GM12875 (cell line): ENCODE measurements around the gene TNFRSF18.
A peak's percentile ranks its signal among the peaks of the same experiment; 100 is the strongest.

Experiments used
- H3K4me3 ChIP-seq: one replicate; pipeline ENCODE4 v1.5.1; 2011; ENCODE audit warnings: low read depth, low read length, control low read depth
- TF ChIP-seq, protein P1 (sequence below): IDR thresholded peaks from 2 replicates; pipeline ENCODE4 v1.5.1; 2011; ENCODE audit warnings: low read depth, mild to moderate bottlenecking, control low read depth, inconsistent platforms, low read length, moderate library complexity, borderline replicate concordance; ENCODE audit not compliant: insufficient read depth

The TNFRSF18 gene

GRCh38 chr1:1215080-1215676 lies 8.8 kb upstream of the TNFRSF18 start:
- TF ChIP-seq, protein P1, sequence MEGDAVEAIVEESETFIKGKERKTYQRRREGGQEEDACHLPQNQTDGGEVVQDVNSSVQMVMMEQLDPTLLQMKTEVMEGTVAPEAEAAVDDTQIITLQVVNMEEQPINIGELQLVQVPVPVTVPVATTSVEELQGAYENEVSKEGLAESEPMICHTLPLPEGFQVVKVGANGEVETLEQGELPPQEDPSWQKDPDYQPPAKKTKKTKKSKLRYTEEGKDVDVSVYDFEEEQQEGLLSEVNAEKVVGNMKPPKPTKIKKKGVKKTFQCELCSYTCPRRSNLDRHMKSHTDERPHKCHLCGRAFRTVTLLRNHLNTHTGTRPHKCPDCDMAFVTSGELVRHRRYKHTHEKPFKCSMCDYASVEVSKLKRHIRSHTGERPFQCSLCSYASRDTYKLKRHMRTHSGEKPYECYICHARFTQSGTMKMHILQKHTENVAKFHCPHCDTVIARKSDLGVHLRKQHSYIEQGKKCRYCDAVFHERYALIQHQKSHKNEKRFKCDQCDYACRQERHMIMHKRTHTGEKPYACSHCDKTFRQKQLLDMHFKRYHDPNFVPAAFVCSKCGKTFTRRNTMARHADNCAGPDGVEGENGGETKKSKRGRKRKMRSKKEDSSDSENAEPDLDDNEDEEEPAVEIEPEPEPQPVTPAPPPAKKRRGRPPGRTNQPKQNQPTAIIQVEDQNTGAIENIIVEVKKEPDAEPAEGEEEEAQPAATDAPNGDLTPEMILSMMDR, result no peak
- H3K4me3 ChIP-seq, result no peak overlapping the region

GRCh38 chr1:1213345-1214265 lies 7.2 kb upstream of the TNFRSF18 start, which contains the start of gene TNFRSF4:
Gene TNFRSF4 (minus strand): TSS chr1:1214153. CDS start chr1:1214127, 26 bp downstream.
- peak within 1 kb of the TSS; percentile 31 for H3K4me3 ChIP-seq
- TF ChIP-seq, protein P1, result no peak

DNA sequence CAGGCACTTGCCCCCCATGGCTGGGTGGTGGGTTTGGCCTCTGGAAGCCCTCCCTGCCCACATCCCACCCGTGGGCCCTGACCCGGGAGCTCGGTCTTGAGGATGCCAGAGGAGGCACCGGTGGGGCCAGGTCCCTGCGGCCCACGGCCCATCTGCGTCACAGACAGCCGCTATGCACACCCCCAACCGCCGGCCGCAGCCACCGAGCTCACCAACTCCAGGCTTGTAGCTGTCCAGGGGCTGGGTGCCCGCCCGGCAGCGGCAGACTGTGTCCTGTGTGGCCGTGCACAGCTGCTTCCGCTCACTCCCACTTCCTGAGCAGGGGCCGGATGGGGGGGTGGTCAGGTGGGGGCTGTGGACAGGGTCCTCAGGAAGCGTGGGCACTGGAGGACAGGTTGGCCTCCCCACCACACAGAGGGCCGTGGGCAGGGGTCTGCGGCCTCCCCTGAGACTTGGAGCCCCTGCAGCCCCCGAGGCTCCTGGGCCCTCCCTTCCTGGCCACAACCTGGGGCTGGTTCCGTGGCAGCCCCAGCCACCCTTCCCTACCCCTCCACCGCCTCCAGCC lies 6.5 kb upstream of the TNFRSF18 start:
- H3K4me3 ChIP-seq, result peak overlapping the region; percentile 31
- TF ChIP-seq, protein P1, result no peak

DNA sequence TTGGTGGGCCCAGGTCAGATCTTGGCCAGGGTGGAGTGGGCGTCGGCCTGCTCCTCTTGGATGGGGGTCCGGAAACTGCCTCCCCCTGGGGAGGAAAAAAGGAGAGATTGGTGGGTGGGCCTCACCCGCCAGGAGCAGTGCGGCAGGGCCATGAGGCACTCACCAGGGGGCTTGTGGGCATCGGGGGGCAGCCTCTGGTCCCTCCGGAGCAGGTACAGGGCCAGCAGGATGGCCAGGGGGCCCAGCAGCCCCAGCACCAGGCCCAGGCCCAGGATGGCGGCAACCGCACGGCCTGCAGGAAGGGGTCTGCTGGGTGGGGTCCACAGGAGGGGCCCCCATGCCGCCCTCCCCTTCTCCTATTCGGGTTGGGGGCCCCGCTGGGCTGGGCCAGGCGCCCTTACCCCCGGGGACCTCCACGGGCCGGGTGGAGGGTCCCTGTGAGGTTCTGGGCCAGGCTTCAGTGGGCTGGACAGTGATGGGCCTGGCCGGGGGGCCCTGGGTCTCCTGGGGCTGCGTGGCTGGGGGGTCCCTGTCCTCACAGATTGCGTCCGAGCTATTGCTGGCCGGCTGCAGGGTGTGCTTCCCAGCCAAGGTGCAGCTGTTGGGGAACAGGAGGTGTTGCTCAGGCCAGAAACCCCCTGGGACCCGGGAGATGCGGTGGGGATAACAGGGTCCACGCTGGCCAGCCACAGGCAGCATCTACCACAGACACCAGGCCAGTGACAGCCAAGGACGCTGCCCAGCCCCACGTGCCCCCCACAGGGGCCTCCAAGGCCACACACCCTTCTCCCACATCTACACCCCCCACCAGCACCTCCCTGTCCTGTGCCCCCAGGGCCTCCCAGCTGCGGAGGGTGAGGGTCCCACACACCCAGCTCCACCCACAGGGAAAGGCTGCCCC lies 5.4 kb upstream of the TNFRSF18 start:
- peak overlapping the region; percentile 5 for H3K4me3 ChIP-seq
- TF ChIP-seq, protein P1, result no peak

DNA sequence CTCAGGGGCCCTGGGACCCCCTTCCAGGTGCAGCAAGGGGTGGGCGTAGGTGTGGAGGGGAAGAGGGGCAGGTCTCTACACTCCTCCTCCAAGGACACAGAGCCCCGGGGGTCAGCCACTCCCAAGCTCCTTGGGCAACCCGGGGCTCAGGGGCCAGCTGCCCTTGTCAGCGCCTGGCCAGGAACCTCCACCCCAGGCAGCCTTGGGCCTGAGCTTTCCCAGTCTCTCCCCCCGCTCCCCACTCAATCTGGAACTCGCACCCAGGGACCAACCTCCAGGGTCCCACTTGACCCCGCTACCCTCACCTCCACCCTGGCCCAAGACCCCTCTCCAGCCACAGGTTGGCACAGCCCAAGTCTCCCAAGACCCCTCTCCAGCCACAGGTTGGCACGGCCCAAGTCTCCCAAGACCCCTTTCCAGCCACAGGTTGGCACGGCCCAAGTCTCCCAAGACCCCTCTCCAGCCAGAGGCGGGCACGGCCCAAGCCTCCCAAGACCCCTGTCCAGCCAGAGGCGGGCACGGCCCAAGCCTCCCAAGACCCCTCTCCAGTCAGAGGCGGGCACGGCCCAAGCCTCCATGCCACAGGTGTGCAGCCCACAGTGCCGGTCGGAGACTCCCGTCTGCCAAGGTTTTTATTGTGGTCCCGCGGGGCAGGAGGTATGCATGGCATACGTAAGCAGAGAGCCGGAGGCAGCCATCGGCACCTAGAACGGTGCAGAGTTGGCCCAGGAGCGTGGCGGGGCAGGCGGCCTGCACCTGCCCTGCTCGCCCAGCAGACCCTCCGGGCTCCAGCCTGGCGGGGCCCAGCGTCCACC lies 4.5 kb upstream of the TNFRSF18 start:
- TF ChIP-seq, protein P1, result no peak

More for the DNA sequence above, 4.5 kb upstream of the TNFRSF18 start:
- H3K4me3 ChIP-seq, result no peak overlapping the region
